Activated CD8-positive, alpha-beta T cell treated with anti-CD3 and anti-CD28 coated beads, Interleukin-2, amount 10 ng/mL, durations not matched to agents 7 days and 5 days (primary cell): ENCODE data around the gene SOCS2. TPM values are rescaled to one million over a fixed set of nuclear protein-coding genes. Genes with fewer than 3 reads are reported as not detected.
A peak's percentile ranks its signal among the peaks of the same experiment; 100 is the strongest.
"Not testable (repeated sequence)": the region's sequence is repeated elsewhere in the genome, so short reads cannot be mapped to it uniquely, and the experiment has no call there.

Source experiments
- ATAC-seq: fragments of 150-1000 bp; cut with Tn5 transposase; one replicate; pipeline ENCODE4 v1.10.0; 2021; ENCODE audit warnings: moderate library complexity
- CTCF ChIA-PET: fragments of 350-600 bp; sonication (Branson Sonifier 250); formaldehyde crosslinking; loops from one replicate; lab custom pipeline; 2021; ENCODE audit warnings: antibody characterized with exemption; lab: Charles Lee
- POLR2A ChIA-PET: fragments of 350-600 bp; sonication (Branson Sonifier 250); formaldehyde crosslinking; loops from one replicate; lab custom pipeline; 2021; ENCODE audit warnings: antibody characterized with exemption; lab: Charles Lee
- DNase-seq: peaks from one replicate; pipeline ENCODE4 v3.0.0-alpha.2; 2020
- H3K27ac Mint-ChIP-seq: one replicate; pipeline ENCODE4 v1.8.0; 2021; ENCODE audit warnings: mild to moderate bottlenecking, mixed read lengths
- H3K27me3 Mint-ChIP-seq: one replicate; pipeline ENCODE4 v1.8.0; 2021; ENCODE audit warnings: low read depth, mixed read lengths
- H3K36me3 Mint-ChIP-seq: one replicate; pipeline ENCODE4 v1.8.0; 2021; ENCODE audit warnings: low read depth, mixed read lengths
- H3K4me1 Mint-ChIP-seq: one replicate; pipeline ENCODE4 v1.8.0; 2021; ENCODE audit warnings: low read depth, mixed read lengths
- H3K4me3 Mint-ChIP-seq: one replicate; pipeline ENCODE4 v1.8.0; 2021; ENCODE audit warnings: mild to moderate bottlenecking, mixed read lengths
- H3K9me3 Mint-ChIP-seq: one replicate; pipeline ENCODE4 v1.8.0; 2022; ENCODE audit warnings: mixed read lengths; ENCODE audit not compliant: insufficient read depth
- total RNA-seq, 2 experiments: library from RNA; stranded (reverse); gene quantifications; one replicate each; pipeline ENCODE4 v1.2.3, GENCODE V29; 2021

The SOCS2 gene
- total RNA-seq, 2 experiments from 2014 or later = 33.7 to 39.0 TPM

DNA sequence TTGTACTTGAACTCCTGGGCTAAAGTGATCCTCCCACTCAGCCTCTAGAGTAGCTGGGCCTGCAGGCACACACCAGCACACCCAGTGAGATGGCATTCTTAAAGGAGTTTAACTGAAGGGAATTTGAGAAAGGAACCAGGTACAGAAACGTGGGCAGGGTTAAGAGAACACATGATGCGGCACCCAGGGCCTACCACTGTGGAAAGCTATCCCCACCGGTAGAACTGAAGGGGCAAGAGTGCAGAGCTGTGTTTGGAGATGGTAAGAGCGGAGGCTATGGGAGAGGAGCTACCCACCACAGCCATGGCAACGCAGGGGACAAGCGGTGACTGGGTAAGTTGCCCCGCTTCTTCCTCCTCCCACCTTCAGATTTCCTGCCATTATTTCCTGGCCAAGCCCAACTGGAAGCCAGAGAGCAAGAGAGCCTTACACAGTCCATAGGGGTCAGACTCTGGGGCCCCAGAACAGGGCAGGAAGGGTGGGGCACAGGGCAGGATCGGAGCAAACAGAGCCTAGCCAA is 46.5 kb downstream of the SOCS2 start:
- H3K27me3 Mint-ChIP-seq = peaks cover 3% of the 10 kb centered on the region
- ChIA-PET CTCF (no interaction called here), POLR2A (no interaction called here)
- H3K4me1 Mint-ChIP-seq = no peaks in the 10 kb centered on the region
- no peaks in the 10 kb centered on the region for H3K9me3 Mint-ChIP-seq
- no peak overlapping the region for H3K27ac Mint-ChIP-seq
- DNase-seq (peak; percentile 15), ATAC-seq (no peak)
- no peak overlapping the region for H3K4me3 Mint-ChIP-seq
- H3K36me3 Mint-ChIP-seq = no peaks in the 10 kb centered on the region

DNA sequence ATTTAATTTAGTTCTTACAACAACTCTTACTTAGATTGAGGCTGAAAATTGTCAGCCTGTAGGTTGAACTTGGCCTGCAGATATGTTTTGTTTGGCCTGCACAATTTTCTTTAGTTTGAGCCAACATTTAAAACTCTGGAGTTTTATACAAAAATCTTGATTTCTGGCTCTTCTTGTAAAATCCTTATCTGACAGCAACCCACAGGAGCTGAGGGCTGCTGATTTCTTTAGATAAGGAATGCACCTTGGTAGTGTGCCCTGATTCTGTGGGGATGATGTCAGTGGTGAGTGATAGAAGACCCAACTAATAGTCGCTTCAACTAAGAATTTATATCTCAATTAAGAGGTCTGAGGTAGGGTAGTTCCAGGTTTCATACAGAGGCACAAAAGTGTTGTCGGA is 49.5 kb downstream of the SOCS2 start:
- no peaks in the 10 kb centered on the region for H3K4me1 Mint-ChIP-seq
- H3K36me3 Mint-ChIP-seq = no peaks in the 10 kb centered on the region
- no peaks in the 10 kb centered on the region for H3K9me3 Mint-ChIP-seq
- no peak for DNase-seq
- ATAC-seq = no peak
- H3K27ac Mint-ChIP-seq = no peak overlapping the region
- CTCF ChIA-PET = no interaction called here
- H3K4me3 Mint-ChIP-seq = no peak overlapping the region
- H3K27me3 Mint-ChIP-seq = peaks cover 3% of the 10 kb centered on the region
- POLR2A ChIA-PET = no interaction called here

DNA sequence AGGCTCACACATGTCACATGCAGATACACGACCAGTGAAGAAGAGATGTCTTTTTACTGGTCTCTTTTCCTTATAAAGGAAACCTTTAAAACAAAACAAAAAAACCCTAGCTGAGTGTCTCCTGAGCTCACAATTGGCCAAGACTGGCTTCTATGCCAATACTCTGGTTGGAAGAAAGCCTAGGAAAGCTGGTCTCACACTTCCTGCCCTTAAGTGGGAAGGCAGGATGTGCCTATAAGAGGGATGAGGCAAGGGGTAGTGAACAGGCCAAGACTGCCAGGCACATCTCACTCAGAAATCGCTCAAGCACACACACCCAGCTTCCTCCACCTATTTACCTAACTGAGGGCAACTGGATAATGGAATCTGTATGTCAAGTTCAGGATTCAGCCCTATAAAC is 50.0 kb downstream of the SOCS2 start:
- Mint-ChIP-seq H3K9me3 (no peaks in the 10 kb centered on the region), H3K36me3 (no peaks in the 10 kb centered on the region), H3K4me3 (no peak overlapping the region), H3K4me1 (no peaks in the 10 kb centered on the region), H3K27me3 (peaks cover 3% of the 10 kb centered on the region), H3K27ac (no peak overlapping the region)
- no peak for ATAC-seq
- POLR2A ChIA-PET = no interaction called here
- CTCF ChIA-PET = no interaction called here
- no peak for DNase-seq

DNA sequence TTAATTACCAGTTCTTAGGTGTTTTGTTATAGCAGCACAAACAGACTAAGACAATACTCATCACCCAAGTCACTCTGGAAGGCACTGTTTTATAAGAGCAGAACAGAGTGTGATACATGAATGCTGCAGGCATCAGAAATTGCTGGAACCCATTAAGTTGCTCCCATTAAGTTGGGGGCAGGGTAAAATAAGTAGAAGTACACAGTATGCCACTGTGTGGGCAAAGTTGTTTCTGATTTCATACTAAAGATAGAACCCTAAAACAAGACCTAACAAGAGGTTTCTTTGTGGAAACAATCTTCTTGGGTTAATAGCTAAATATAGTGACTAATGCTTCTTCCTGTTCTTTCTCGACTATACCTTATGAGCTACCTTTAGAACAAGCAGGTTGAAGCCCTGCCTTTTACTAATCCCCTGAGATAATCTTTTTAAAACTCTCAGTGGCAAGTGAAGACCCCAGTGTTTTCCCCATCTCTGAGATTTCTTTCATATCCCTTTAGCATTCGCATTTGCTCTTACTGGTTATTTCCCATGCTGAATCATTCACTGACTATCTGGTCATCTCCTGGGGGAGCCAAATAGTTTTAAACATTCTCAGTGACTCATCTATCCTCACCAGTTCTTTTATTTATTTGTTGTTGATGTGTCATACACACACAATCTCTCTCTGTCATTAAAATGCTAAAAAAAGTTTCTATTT is 52.3 kb downstream of the SOCS2 start:
- H3K4me1 Mint-ChIP-seq = no peaks in the 10 kb centered on the region
- no peaks in the 10 kb centered on the region for H3K9me3 Mint-ChIP-seq
- ATAC-seq = no peak
- H3K4me3 Mint-ChIP-seq = no peak overlapping the region
- DNase-seq = no peak
- no peak overlapping the region for H3K27ac Mint-ChIP-seq
- peaks cover 4% of the 10 kb centered on the region for H3K27me3 Mint-ChIP-seq
- ChIA-PET POLR2A (no interaction called here), CTCF (no interaction called here)
- no peaks in the 10 kb centered on the region for H3K36me3 Mint-ChIP-seq

DNA sequence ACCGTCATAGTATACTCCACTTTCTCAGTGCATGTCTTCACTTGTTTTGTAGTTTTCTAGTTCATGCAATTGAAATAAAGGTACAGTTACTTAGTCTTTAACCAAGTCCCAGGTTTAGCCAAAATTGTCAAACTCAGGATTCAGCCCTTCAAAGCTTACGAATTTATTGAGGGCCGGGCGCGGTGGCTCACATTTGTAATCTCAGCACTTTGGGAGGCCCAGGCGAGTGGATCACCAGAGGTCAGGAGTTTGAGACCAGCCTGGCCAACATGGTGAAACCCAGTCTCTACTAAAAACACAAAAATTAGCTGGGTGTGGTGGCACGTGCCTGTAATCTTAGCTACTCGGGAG is 52.8 kb downstream of the SOCS2 start:
- ATAC-seq, H3K9me3 Mint-ChIP-seq, H3K4me1 Mint-ChIP-seq, H3K4me3 Mint-ChIP-seq, POLR2A ChIA-PET, CTCF ChIA-PET, H3K27ac Mint-ChIP-seq, H3K36me3 Mint-ChIP-seq, H3K27me3 Mint-ChIP-seq, DNase-seq: not testable (repeated sequence)

DNA sequence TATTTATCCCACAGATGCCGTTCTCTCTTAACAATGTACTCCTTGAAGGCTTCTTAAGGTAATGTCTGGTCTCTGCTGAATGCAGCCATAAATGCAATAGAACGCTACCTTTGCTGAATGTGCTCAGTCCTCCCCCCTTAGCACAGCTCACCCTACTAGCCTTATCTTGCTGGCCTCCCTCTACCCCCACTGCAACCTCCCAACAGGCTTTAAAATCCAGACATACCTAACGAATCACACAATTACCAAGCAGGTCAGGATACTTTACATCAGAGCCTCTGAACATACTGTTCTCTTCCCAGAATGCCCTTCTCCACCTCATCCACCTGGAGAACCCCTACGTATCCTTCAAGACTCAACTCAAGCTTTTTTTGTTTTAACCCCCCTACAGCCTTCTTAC is 53.7 kb downstream of the SOCS2 start:
- DNase-seq (peak; percentile 1), ATAC-seq (no peak)
- peaks cover 3% of the 10 kb centered on the region for H3K27me3 Mint-ChIP-seq
- no peak overlapping the region for H3K27ac Mint-ChIP-seq
- no peaks in the 10 kb centered on the region for H3K4me1 Mint-ChIP-seq
- no peaks in the 10 kb centered on the region for H3K9me3 Mint-ChIP-seq
- H3K36me3 Mint-ChIP-seq = no peaks in the 10 kb centered on the region
- CTCF ChIA-PET = no interaction called here
- no peak overlapping the region for H3K4me3 Mint-ChIP-seq
- POLR2A ChIA-PET = no interaction called here

Other genes starting within 250 kb of the SOCS2 start
- 10 to 100 TPM; 56.3 to 61.0 TPM for gene NUDT4, start 194.8 kb upstream of the SOCS2 start, total RNA-seq
- gene UBE2N, start 130.7 kb upstream of the SOCS2 start, total RNA-seq = 100 to 1,000 TPM; 183 to 194 TPM
- 10 to 100 TPM; 55.8 to 57.0 TPM for gene MRPL42, start 105.2 kb upstream of the SOCS2 start, total RNA-seq
- gene CRADD, start 104.7 kb downstream of the SOCS2 start, total RNA-seq = 10 to 100 TPM; 10.8 to 14.6 TPM